ENCODE results near the gene TXNRD2. TPM values are rescaled to one million over a fixed set of nuclear protein-coding genes. Genes with fewer than 3 reads are reported as not detected.
"Not testable (repeated sequence)": the region's sequence is repeated elsewhere in the genome, so short reads cannot be mapped to it uniquely, and the experiment has no call there.

TXNRD2 gene
- total RNA-seq, 2 donors from 2014 or later, result 7.3 to 13.6 TPM

DNA sequence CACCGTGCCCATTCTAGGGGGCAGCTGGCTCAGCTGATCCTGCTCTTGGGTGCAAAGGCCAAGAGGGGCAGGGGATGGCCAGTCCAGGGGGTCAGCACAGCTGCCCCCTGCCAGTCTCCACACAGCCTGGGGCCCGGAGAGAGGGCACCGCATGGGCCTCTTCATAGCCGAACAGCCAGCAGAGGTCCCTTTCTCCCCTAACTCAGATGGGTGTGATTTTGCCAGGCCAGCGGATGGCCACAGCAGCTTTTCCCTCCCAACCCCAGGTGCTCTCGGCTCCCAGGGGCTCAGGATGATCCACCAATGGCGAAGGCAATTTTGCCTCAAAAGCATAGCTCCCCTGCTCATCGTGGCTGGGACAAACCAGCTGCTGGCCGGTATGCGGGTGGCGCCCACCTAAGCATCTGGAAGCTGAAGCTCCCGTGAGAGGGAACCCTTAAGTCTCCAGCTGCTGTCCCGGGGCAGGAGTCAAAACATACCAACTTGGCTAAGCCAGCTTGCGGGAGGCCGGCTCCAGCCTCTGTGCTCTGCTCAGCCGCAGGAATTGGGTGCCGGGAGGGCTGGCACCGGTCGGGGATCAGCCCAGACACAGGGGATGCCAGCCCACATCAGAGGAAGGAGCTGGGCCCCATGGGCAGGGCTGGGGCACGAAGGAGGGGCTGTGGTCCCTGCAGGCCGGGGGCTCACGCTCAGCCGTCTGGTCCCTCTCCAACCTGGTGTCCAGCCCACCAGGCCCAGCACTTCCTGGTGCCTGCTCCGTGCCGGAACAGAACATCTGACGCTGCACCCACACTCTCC, 56.5 kb downstream of the TXNRD2 start:
- H3K27ac ChIP-seq (ENCODE audit: low read depth, low read length), result no peak overlapping the region
- peaks cover 19% of the 10 kb centered on the region for H3K4me1 Mint-ChIP-seq
- no peak overlapping the region for H3K9ac ChIP-seq (ENCODE audit: extremely low read depth, low read length, poor library complexity, severe bottlenecking)
- peaks cover 2% of the 10 kb centered on the region for H3K27me3 ChIP-seq (ENCODE audit: control insufficient read depth, insufficient read depth, low read length, poor library complexity, severe bottlenecking)
- no peaks in the 10 kb centered on the region for H3K9me3 ChIP-seq (ENCODE audit: control insufficient read depth, low read length)
- peaks cover 9% of the 10 kb centered on the region for H3K4me1 ChIP-seq (ENCODE audit: control insufficient read depth, insufficient read depth, low read length)
- H3K27ac Mint-ChIP-seq, result no peak overlapping the region
- H3K4me3 Mint-ChIP-seq, result no peak overlapping the region
- H3K36me3 Mint-ChIP-seq (ENCODE audit: low read depth), result no peaks in the 10 kb centered on the region
- peak; percentile 45 for DNase-seq
- no peaks in the 10 kb centered on the region for H3K36me3 ChIP-seq (ENCODE audit: control insufficient read depth, insufficient read depth, low read length)
- no peak overlapping the region for H3K4me3 ChIP-seq (ENCODE audit: low read length)
- WGBS, 2 experiments (ENCODE audit: insufficient coverage in 1 of 2, insufficient read length in 1 of 2), result 93 to 96% methylated on average over 23 to 26 of the region's 26 CpGs
- H3K9me3 Mint-ChIP-seq, result no peaks in the 10 kb centered on the region
- H3K27me3 Mint-ChIP-seq (ENCODE audit: insufficient read depth), result peaks cover 14% of the 10 kb centered on the region
- TF ChIP-seq, protein P1, sequence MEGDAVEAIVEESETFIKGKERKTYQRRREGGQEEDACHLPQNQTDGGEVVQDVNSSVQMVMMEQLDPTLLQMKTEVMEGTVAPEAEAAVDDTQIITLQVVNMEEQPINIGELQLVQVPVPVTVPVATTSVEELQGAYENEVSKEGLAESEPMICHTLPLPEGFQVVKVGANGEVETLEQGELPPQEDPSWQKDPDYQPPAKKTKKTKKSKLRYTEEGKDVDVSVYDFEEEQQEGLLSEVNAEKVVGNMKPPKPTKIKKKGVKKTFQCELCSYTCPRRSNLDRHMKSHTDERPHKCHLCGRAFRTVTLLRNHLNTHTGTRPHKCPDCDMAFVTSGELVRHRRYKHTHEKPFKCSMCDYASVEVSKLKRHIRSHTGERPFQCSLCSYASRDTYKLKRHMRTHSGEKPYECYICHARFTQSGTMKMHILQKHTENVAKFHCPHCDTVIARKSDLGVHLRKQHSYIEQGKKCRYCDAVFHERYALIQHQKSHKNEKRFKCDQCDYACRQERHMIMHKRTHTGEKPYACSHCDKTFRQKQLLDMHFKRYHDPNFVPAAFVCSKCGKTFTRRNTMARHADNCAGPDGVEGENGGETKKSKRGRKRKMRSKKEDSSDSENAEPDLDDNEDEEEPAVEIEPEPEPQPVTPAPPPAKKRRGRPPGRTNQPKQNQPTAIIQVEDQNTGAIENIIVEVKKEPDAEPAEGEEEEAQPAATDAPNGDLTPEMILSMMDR (conservative IDR thresholded peaks at IDR 0.05), result no peak

DNA sequence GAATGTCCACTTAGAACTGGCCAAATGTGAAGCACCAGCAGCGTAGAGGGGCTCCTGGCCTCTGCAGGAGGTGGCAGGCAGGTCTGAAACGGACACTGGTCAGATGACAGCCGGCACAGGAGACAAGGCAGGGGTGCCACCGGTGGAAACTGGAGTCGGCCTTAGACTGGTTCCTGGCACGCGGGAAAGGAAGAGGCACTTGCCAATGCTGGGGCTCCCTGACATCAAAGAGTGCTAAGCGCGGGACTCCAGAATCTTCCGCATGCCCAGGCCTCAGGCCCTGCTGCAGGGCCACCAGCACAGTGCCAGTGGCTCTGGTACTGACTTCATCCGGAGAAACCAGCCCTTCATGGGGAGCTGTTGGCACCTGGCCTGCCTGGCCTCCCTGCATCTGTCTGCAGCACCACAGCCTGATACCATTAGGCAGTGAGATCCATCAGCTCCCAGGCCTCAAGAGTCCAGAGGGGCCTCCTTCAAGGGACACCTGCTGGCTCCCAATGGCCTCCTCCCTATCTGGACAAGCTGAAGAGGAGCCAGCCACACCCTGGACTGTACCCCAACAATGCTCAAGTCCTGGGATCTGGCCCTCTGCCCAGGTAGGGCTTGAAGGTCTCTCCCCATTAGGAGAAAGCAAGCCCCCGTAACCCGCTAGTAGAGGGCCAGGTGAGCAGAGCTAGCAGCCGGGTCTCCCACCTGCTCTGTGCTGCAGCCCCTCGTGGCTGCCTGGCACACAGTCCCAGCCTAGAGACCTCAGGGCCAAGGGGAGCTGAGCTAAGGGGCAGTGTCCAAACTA, 57.3 kb downstream of the TXNRD2 start:
- Histone ChIP-seq H3K27me3 (ENCODE audit: control insufficient read depth, insufficient read depth, low read length, poor library complexity, severe bottlenecking) (no peaks in the 10 kb centered on the region), H3K27ac (ENCODE audit: low read depth, low read length) (no peak overlapping the region), H3K4me3 (ENCODE audit: low read length) (no peak overlapping the region), H3K9ac (ENCODE audit: extremely low read depth, low read length, poor library complexity, severe bottlenecking) (no peak overlapping the region), H3K9me3 (ENCODE audit: control insufficient read depth, low read length) (no peaks in the 10 kb centered on the region), H3K36me3 (ENCODE audit: control insufficient read depth, insufficient read depth, low read length) (no peaks in the 10 kb centered on the region), H3K4me1 (ENCODE audit: control insufficient read depth, insufficient read depth, low read length) (peaks cover 10% of the 10 kb centered on the region)
- no peak overlapping the region for H3K4me3 Mint-ChIP-seq
- H3K27ac Mint-ChIP-seq, result no peak overlapping the region
- WGBS, 2 experiments (ENCODE audit: insufficient coverage in 1 of 2, insufficient read length in 1 of 2), result 93 to 96% methylated on average over 13 to 15 of the region's 15 CpGs
- peaks cover 10% of the 10 kb centered on the region for H3K27me3 Mint-ChIP-seq (ENCODE audit: insufficient read depth)
- no peaks in the 10 kb centered on the region for H3K9me3 Mint-ChIP-seq
- H3K36me3 Mint-ChIP-seq (ENCODE audit: low read depth), result no peaks in the 10 kb centered on the region
- H3K4me1 Mint-ChIP-seq, result peaks cover 21% of the 10 kb centered on the region
- TF ChIP-seq, protein P1 (conservative IDR thresholded peaks at IDR 0.05), result no peak
- DNase-seq, result no peak

DNA sequence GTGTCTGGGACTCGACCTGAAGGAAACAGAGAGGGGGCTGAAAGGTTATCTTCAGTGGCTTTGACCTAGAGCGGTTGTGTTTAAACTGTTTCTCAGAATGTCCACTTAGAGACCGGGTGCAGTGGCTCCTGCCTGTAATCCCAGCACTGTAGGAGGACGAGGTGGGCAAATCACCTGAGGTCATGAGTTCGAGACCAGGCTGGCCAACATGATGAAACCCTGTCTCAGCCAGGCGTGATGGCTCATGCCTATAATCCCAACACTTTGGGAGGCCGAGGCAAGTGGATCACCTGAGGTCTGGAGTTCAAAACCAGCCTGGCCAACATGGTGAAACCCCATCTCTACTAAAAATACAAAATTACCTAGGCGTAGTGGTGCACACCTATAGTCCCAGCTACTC, 58.2 kb downstream of the TXNRD2 start:
- peaks cover 10% of the 10 kb centered on the region for H3K4me1 ChIP-seq (ENCODE audit: control insufficient read depth, insufficient read depth, low read length)
- not testable (repeated sequence) for H3K9me3 ChIP-seq (ENCODE audit: control insufficient read depth, low read length); H3K27ac Mint-ChIP-seq; H3K27ac ChIP-seq (ENCODE audit: low read depth, low read length); H3K9ac ChIP-seq (ENCODE audit: extremely low read depth, low read length, poor library complexity, severe bottlenecking); H3K27me3 ChIP-seq (ENCODE audit: control insufficient read depth, insufficient read depth, low read length, poor library complexity, severe bottlenecking); H3K9me3 Mint-ChIP-seq; H3K4me3 ChIP-seq (ENCODE audit: low read length); H3K4me3 Mint-ChIP-seq; H3K36me3 Mint-ChIP-seq (ENCODE audit: low read depth); H3K27me3 Mint-ChIP-seq (ENCODE audit: insufficient read depth); DNase-seq; H3K36me3 ChIP-seq (ENCODE audit: control insufficient read depth, insufficient read depth, low read length)
- H3K4me1 Mint-ChIP-seq, result peaks cover 21% of the 10 kb centered on the region
- WGBS, 2 experiments (ENCODE audit: insufficient coverage in 1 of 2, insufficient read length in 1 of 2), result 92 to 93% methylated on average over 7 to 8 of the region's 8 CpGs
